Peyer's patch (tissue), 4 donors: ENCODE measurements around the gene HNRNPU.

Source experiments
- POLR2A ChIP-seq, 2 donors: fragments of 450-650 bp; IDR thresholded peaks; one replicate each; pipeline ENCODE4 v1.5.1; 2017; ENCODE audit warnings: antibody characterized with exemption in 2 of 2, mild to moderate bottlenecking in 2 of 2, moderate library complexity in 2 of 2
- TF ChIP-seq, protein P1 (sequence below), 6 experiments: fragments of 450-650 bp in 4 of 6; fragments of 200-600 bp in 2 of 6; sonication (generic) in 1 of 6; IDR thresholded peaks; one replicate each; pipeline ENCODE4 v1.5.1; 2017 to 2019; ENCODE audit warnings: antibody characterized with exemption in 6 of 6, mild to moderate bottlenecking in 3 of 6, moderate library complexity in 1 of 6

GRCh38 chr1:244834543-244835275 lies 29.6 kb downstream of the HNRNPU start:
- TF ChIP-seq, protein P1, sequence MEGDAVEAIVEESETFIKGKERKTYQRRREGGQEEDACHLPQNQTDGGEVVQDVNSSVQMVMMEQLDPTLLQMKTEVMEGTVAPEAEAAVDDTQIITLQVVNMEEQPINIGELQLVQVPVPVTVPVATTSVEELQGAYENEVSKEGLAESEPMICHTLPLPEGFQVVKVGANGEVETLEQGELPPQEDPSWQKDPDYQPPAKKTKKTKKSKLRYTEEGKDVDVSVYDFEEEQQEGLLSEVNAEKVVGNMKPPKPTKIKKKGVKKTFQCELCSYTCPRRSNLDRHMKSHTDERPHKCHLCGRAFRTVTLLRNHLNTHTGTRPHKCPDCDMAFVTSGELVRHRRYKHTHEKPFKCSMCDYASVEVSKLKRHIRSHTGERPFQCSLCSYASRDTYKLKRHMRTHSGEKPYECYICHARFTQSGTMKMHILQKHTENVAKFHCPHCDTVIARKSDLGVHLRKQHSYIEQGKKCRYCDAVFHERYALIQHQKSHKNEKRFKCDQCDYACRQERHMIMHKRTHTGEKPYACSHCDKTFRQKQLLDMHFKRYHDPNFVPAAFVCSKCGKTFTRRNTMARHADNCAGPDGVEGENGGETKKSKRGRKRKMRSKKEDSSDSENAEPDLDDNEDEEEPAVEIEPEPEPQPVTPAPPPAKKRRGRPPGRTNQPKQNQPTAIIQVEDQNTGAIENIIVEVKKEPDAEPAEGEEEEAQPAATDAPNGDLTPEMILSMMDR (IDR thresholded peaks at IDR 0.05), result no peak
- TF ChIP-seq POLR2A (IDR thresholded peaks at IDR 0.05), result peak in 1 of 2 donors; percentile 66
